ENCODE measurements around the gene PTPRD. TPM values are rescaled to one million over a fixed set of nuclear protein-coding genes. Genes with fewer than 3 reads are reported as not detected.

The PTPRD gene
- total RNA-seq, 1 donor from 2014 or later = 15.6 TPM

DNA sequence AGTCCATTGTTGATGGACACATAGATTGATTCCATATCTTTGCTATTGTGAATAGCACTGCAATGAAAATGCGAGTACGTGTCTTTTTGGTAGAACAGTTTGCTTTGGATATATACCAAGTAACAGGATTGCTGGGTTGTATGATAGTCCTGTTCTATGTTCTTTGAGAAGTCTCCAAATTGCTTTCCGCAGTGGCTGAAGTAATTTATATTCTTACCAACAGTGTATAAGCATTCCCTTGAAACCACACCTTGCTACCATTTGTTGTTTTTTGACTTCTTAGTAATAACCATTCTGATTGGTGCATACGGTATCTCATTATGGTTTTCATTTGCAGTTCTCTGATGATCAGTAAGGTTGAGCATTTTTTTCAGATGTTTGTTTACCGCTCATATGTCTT, 792.9 kb downstream of the PTPRD start:
- Histone ChIP-seq H3K36me3 (no peaks in the 10 kb centered on the region), H3K4me3 (no peak overlapping the region), H3K27ac (replicated peaks) (no peak overlapping the region), H3K27me3 (ENCODE audit: low read depth) (no peaks in the 10 kb centered on the region), H3K4me1 (no peaks in the 10 kb centered on the region), H3K9me3 (replicated peaks) (peaks cover 27% of the 10 kb centered on the region)
- no peak for DNase-seq
- intact Hi-C loops (cut with micrococcal nuclease) = no loop called here
- TF ChIP-seq, protein P1, sequence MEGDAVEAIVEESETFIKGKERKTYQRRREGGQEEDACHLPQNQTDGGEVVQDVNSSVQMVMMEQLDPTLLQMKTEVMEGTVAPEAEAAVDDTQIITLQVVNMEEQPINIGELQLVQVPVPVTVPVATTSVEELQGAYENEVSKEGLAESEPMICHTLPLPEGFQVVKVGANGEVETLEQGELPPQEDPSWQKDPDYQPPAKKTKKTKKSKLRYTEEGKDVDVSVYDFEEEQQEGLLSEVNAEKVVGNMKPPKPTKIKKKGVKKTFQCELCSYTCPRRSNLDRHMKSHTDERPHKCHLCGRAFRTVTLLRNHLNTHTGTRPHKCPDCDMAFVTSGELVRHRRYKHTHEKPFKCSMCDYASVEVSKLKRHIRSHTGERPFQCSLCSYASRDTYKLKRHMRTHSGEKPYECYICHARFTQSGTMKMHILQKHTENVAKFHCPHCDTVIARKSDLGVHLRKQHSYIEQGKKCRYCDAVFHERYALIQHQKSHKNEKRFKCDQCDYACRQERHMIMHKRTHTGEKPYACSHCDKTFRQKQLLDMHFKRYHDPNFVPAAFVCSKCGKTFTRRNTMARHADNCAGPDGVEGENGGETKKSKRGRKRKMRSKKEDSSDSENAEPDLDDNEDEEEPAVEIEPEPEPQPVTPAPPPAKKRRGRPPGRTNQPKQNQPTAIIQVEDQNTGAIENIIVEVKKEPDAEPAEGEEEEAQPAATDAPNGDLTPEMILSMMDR (IDR thresholded peaks at IDR 0.05; ENCODE audit: borderline replicate concordance) = no peak

DNA sequence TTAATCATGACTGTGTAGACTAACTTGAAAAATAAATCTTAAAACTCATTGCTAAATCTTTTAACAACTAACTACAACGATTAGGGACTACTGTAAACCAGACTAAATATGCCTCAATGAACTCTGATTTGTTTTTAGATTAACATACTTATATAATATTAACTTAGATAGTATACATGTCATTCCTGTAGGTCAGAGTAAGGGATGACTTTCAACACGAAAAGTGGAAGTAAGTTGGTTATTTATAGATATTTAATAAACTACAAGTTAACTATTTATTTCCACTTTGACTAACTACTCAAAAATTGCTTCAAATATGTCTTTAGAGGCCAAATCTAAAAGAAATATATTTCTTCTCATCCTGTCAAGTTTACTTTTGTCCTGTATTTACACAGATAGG, 795.6 kb downstream of the PTPRD start:
- no peak for DNase-seq
- peaks cover 28% of the 10 kb centered on the region for H3K9me3 ChIP-seq (replicated peaks)
- TF ChIP-seq, protein P1 (IDR thresholded peaks at IDR 0.05; ENCODE audit: borderline replicate concordance) = no peak
- H3K27ac ChIP-seq (replicated peaks) = no peak overlapping the region
- H3K4me1 ChIP-seq = no peaks in the 10 kb centered on the region
- H3K4me3 ChIP-seq = no peak overlapping the region
- intact Hi-C loops (cut with micrococcal nuclease) = no loop called here
- no peaks in the 10 kb centered on the region for H3K27me3 ChIP-seq (ENCODE audit: low read depth)
- no peaks in the 10 kb centered on the region for H3K36me3 ChIP-seq

GRCh38 chr9:9804109-9804508, 808.7 kb downstream of the PTPRD start:
- no peak for DNase-seq
- Histone ChIP-seq H3K27ac (replicated peaks) (no peak overlapping the region), H3K27me3 (ENCODE audit: low read depth) (no peaks in the 10 kb centered on the region), H3K4me3 (no peak overlapping the region), H3K4me1 (no peaks in the 10 kb centered on the region), H3K9me3 (replicated peaks) (no peaks in the 10 kb centered on the region), H3K36me3 (no peaks in the 10 kb centered on the region)
- intact Hi-C loops (cut with micrococcal nuclease) = no loop called here
- TF ChIP-seq, protein P1 (IDR thresholded peaks at IDR 0.05; ENCODE audit: borderline replicate concordance) = no peak

GRCh38 chr9:9799287-9799686, 813.5 kb downstream of the PTPRD start:
- Histone ChIP-seq H3K4me1 (no peaks in the 10 kb centered on the region), H3K4me3 (no peak overlapping the region), H3K27ac (replicated peaks) (no peak overlapping the region), H3K9me3 (replicated peaks) (peaks cover 4% of the 10 kb centered on the region), H3K36me3 (no peaks in the 10 kb centered on the region), H3K27me3 (ENCODE audit: low read depth) (no peaks in the 10 kb centered on the region)
- no peak for DNase-seq
- intact Hi-C loops (cut with micrococcal nuclease) = no loop called here
- TF ChIP-seq, protein P1 (IDR thresholded peaks at IDR 0.05; ENCODE audit: borderline replicate concordance) = no peak

- intact Hi-C loops (cut with micrococcal nuclease) = no loop called here
- Histone ChIP-seq H3K27me3 (ENCODE audit: low read depth) (no peaks in the 10 kb centered on the region), H3K27ac (replicated peaks) (no peak overlapping the region), H3K36me3 (no peaks in the 10 kb centered on the region), H3K9me3 (replicated peaks) (peaks cover under 1% of the 10 kb centered on the region), H3K4me3 (no peak overlapping the region), H3K4me1 (no peaks in the 10 kb centered on the region)
- TF ChIP-seq, protein P1 (IDR thresholded peaks at IDR 0.05; ENCODE audit: borderline replicate concordance) = no peak
- no peak for DNase-seq
Observed at GRCh38 chr9:9792144-9792857, 820.5 kb downstream of the PTPRD start.
